Mononuclear cell (primary cell): Measurements from ENCODE around the gene CCDC159. TPM values are rescaled to one million over a fixed set of nuclear protein-coding genes. Genes with fewer than 3 reads are reported as not detected.

Source experiments
- H3K27me3 ChIP-seq: 2 replicates; pipeline ENCODE4 v1.6.0; 2011; ENCODE audit warnings: low read length, control low read depth; ENCODE audit not compliant: insufficient read depth
- H3K4me1 ChIP-seq: 2 replicates; pipeline ENCODE4 v1.5.1; 2011; ENCODE audit warnings: mild to moderate bottlenecking, low read length, control low read depth; ENCODE audit not compliant: insufficient read depth
- H3K4me3 ChIP-seq: 2 replicates; pipeline ENCODE4 v1.5.1; 2011; ENCODE audit warnings: mild to moderate bottlenecking, low read length, moderate library complexity
- H3K9me3 ChIP-seq: 2 replicates; pipeline ENCODE4 v1.5.1; 2011; ENCODE audit warnings: low read depth, mild to moderate bottlenecking, control low read depth, low read length
- total RNA-seq: library from RNA; depleted of rRNA; stranded (reverse); fragments of >200 nt; gene quantifications from one replicate; pipeline ENCODE4 v1.2.3, GENCODE V29; 2012

The CCDC159 gene
- total RNA-seq, 1 donor, result 15.6 TPM

GRCh38 chr19:11355160-11356073 lies 9.1 kb downstream of the CCDC159 start, which contains the start of gene PLPPR2:
Gene PLPPR2 (plus strand): TSS chr19:11355432. CDS start chr19:11357674, 2,242 bp downstream.
- H3K4me1 ChIP-seq, result peaks cover 15% of the 10 kb centered on the region
- no peaks in the 10 kb centered on the region for H3K9me3 ChIP-seq
- no peaks in the 10 kb centered on the region for H3K27me3 ChIP-seq
- peak within 1 kb of the TSS; percentile 33 for H3K4me3 ChIP-seq

DNA sequence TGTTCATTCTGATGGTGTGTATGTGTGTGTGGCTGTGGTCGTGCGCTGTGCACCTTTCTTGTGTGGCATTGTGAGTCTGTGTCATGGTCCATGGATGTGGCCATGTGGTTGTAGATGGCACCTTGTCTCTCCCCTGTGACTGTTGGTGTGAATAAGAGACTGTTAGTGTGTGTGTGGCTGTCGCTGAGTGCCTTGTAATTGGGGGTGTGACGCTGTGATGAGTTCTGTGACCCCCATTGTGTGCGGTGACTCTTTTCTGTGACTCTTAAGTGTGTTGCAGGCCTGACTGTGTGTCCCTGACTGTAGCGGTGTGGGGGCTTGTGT lies 9.7 kb downstream of the CCDC159 start:
- Histone ChIP-seq H3K4me3 (peak overlapping the region; percentile 33), H3K27me3 (no peaks in the 10 kb centered on the region), H3K9me3 (no peaks in the 10 kb centered on the region), H3K4me1 (peaks cover 15% of the 10 kb centered on the region)

DNA sequence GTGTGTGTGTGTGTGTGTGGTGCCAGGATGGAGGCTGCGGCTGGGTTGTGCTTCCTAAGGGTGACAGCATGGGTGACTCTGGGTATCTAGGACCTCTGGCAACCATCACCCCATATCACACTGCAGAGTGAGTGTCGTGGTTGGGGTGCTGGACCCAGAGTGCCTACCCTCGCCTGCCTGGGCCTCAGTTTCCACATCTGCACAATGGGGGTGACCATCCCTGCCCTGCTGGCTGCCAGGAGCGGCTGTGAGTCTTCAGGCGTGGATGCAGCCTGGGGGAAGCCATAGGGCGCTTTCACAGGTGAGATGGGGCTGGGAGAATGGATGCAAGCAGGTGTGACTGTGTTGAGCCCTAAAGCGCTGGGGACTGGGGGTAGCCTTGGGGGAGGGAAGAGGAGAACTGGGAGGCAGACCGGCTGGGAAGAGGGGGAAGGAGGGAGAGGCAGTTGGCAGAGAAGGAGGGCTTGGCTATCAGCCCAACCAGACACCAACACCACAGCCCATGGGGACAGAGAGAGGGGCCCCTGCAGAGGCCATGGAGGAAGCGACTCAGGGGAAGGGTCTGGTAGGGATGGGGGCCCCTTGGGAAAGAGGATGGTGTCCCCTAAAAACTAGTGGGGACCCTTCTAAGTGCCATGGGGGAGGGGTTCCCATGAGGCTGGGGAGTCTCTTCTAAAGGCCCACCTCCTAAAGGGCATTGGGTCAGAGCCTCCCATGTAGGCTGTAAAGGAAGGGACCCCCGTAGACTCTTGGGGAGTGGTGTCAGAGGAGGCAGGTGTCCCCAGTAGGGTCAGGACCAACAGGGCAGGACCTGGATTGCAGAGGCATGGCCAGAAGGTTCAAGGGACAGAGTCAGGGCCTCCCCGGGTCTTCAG lies 10.6 kb downstream of the CCDC159 start:
- Histone ChIP-seq H3K4me3 (no peak overlapping the region), H3K9me3 (no peaks in the 10 kb centered on the region), H3K27me3 (no peaks in the 10 kb centered on the region), H3K4me1 (peaks cover 15% of the 10 kb centered on the region)

GRCh38 chr19:11359421-11359820 lies 13.1 kb downstream of the CCDC159 start:
- Histone ChIP-seq H3K4me1 (peaks cover 15% of the 10 kb centered on the region), H3K9me3 (no peaks in the 10 kb centered on the region), H3K27me3 (no peaks in the 10 kb centered on the region), H3K4me3 (no peak overlapping the region)

DNA sequence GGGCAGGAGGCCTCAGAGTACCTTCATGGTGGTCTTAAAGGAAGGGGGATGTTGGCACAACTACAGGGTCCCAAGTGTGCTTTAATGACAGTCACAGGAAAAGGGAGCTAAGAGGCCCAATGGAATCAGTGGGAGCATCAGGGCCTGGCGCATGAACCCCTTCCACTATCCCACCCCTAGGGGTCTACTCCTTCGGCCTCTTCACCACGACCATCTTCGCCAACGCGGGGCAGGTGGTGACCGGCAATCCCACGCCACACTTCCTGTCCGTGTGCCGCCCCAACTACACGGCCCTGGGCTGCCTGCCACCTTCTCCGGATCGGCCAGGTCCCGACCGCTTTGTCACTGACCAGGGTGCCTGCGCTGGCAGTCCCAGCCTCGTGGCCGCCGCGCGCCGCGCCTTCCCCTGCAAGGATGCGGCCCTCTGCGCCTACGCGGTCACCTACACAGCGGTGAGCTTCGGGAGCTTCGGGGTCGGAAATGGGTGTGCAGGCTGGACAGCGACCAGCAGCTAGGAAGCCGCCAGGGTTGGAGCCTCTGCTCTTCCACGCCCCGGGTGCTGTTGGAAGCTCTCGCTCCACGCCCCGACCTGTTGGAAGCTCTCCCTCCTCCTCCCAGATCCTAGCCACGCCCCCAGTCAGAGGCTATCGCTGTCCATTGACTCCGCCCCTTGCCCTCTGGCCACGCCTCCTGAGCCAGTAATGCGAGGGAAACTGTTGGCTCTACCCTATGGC lies 14.9 kb downstream of the CCDC159 start:
- Histone ChIP-seq H3K27me3 (no peaks in the 10 kb centered on the region), H3K9me3 (no peaks in the 10 kb centered on the region)

DNA sequence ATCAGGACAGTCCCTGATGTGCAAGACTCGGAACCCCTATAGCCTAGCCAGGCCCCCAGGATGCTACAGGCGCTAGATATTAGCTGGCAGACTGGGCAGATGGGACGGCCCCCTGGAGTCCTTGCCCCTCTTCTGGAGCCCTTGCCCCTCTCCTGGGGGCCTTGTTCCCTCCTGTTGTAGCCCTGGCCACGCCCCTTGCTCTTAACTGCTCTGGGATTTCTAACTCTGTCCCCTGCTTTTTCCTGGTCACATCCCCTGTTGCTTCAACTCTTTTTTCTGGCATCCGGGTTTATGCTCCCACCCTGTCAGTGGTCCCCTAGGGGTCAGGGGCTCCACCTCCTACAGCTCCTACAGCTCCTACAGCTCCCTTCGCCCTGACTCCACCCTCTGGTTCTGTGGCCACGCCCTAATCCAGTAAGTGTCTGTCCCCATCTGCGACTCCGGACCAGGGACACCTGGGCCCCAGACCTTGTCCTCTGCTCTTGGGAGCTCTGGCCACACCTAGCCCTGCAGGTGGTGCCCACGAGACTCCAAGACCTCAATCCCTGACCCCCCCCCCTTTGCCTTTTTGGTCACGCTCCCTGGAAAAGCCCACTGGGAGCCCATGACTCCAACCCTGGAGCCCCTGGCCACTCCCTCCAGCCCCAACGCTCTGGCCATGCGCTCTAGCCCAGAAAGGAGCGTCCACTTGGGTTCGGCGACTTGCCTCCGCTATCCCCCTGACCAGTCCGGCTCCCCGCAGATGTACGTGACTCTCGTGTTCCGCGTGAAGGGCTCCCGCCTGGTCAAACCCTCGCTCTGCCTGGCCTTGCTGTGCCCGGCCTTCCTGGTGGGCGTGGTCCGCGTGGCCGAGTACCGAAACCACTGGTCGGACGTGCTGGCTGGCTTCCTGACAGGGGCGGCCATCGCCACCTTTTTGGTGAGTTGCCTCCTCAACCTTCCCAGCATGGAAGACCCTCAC lies 15.7 kb downstream of the CCDC159 start:
- no peak overlapping the region for H3K4me3 ChIP-seq
- H3K27me3 ChIP-seq, result no peaks in the 10 kb centered on the region
- no peaks in the 10 kb centered on the region for H3K4me1 ChIP-seq
- H3K9me3 ChIP-seq, result no peaks in the 10 kb centered on the region

More for the DNA sequence above, 14.9 kb downstream of the CCDC159 start:
- Histone ChIP-seq H3K4me3 (no peak overlapping the region), H3K4me1 (peaks cover 4% of the 10 kb centered on the region)

- Histone ChIP-seq H3K9me3 (no peaks in the 10 kb centered on the region), H3K4me1 (no peaks in the 10 kb centered on the region), H3K27me3 (no peaks in the 10 kb centered on the region), H3K4me3 (no peak overlapping the region)
These were observed 17.6 kb downstream of the CCDC159 start for GRCh38 chr19:11363881-11364280.

DNA sequence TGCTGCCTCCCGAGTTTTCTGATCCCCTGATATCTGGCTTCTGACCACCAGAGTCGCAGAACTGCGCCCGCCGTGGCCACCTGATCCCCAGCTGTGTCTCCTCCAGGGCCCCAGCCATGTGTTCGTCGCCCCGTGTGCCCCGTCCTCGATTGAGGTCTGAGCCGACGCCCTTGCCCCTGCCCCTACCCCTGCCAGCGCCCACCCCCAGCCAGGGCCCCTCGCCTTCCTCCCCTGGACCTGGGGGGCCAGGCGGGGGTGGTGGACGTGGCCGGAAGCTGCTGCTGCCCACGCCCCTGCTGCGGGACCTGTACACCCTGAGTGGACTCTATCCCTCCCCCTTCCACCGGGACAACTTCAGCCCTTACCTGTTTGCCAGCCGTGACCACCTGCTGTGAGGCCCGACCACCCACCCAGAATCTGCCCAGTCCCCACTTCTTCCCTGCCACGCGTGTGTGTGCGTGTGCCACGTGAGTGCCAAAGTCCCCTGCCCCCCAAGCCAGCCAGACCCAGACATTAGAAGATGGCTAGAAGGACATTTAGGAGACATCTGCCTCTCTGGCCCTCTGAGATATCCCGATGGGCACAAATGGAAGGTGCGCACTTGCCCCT lies 18.1 kb downstream of the CCDC159 start:
- Histone ChIP-seq H3K9me3 (no peaks in the 10 kb centered on the region), H3K4me1 (no peaks in the 10 kb centered on the region), H3K27me3 (no peaks in the 10 kb centered on the region), H3K4me3 (no peak overlapping the region)

DNA sequence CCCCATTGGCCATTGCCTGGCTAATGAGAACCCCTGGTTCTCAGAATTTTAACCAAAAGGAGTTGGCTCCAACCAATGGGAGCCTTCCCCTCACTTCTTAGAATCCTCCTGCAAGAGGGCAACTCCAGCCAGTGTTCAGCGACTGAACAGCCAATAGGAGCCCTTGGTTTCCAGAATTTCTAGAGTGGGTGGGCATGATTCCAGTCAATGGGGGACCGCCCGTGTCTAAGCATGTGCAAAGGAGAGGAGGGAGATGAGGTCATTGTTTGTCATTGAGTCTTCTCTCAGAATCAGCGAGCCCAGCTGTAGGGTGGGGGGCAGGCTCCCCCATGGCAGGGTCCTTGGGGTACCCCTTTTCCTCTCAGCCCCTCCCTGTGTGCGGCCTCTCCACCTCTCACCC lies 18.6 kb downstream of the CCDC159 start:
- H3K27me3 ChIP-seq, result no peaks in the 10 kb centered on the region
- no peaks in the 10 kb centered on the region for H3K9me3 ChIP-seq
- no peak overlapping the region for H3K4me3 ChIP-seq
- H3K4me1 ChIP-seq, result no peaks in the 10 kb centered on the region

- H3K4me3 ChIP-seq, result no peak overlapping the region
- no peaks in the 10 kb centered on the region for H3K9me3 ChIP-seq
- no peaks in the 10 kb centered on the region for H3K27me3 ChIP-seq
- no peaks in the 10 kb centered on the region for H3K4me1 ChIP-seq
These were observed 19.3 kb downstream of the CCDC159 start for GRCh38 chr19:11365557-11366117.

DNA sequence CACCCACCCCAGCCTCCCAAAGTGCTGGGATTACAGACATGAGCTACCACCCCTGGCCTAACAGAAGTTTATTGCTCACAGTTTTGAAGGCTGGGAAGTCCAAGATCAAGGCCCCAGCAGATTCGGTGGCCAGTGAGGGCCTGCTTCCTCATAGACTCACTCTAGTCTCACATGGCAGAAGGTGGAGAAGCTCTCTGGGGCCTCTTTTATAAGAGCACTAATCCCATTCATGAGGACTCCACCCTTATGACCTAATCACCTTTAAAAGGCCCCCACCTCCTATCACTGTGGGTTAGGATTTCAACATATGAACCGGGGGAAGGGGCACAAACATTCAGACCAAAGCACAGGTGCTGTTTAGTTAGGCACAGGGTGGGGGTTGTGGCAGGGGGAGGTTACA lies 21.2 kb downstream of the CCDC159 start:
- H3K4me1 ChIP-seq, result no peaks in the 10 kb centered on the region
- H3K9me3 ChIP-seq, result no peaks in the 10 kb centered on the region
- no peaks in the 10 kb centered on the region for H3K27me3 ChIP-seq
- no peak overlapping the region for H3K4me3 ChIP-seq

- Histone ChIP-seq H3K4me1 (peaks cover 20% of the 10 kb centered on the region), H3K9me3 (no peaks in the 10 kb centered on the region), H3K27me3 (no peaks in the 10 kb centered on the region), H3K4me3 (no peak overlapping the region)
These were observed 24.4 kb downstream of the CCDC159 start for GRCh38 chr19:11370744-11371143.

DNA sequence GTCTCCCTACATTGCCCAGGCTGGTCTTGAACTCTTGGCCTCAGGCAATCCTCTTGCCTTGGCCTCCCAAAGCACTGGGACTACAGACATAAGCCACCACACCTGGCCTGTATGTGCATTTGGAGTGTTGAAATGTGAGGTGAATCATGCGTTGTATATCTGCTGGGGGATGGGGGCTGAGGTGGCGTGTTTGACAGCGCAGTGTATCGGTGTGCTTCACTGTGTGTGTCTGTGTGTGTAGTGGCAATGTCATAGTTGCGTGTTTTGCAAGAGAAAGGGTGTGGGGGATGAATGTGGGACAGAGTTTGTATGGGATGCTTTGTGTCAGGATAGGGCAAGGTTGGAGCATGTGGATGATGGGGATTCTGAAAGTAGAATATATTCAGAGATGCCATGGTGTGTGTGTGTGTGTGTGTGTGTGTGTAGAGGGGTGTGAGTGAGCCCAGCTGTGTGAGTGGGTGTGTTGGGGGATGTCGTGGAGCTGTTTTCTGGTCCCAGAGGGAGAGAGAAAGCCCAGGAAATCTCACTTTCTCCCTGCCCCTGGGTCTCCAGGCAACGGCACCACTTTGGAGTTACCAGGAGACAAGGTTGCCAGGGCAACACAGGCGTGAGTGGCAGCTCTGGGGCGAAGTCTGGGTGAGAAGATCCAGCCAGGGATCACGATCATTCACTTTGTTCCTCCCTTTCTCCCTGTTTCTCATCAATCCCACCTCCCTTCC lies 27.0 kb downstream of the CCDC159 start:
- Histone ChIP-seq H3K27me3 (no peaks in the 10 kb centered on the region), H3K9me3 (no peaks in the 10 kb centered on the region), H3K4me3 (no peak overlapping the region), H3K4me1 (peaks cover 45% of the 10 kb centered on the region)
